HUES48 (cell line): ENCODE data around the gene STOML1.
A peak's percentile ranks its signal among the peaks of the same experiment; 100 is the strongest.

Experiments used
- H3K27ac ChIP-seq: one replicate; pipeline ENCODE4 v1.7.0; 2013; ENCODE audit warnings: low read depth, low read length, inconsistent platforms
- H3K27me3 ChIP-seq: 2 replicates; pipeline ENCODE4 v1.6.1; 2013; ENCODE audit warnings: mild to moderate bottlenecking, low read length; ENCODE audit not compliant: control insufficient read depth, insufficient read depth
- H3K36me3 ChIP-seq: 2 replicates; pipeline ENCODE4 v1.6.1; 2013; ENCODE audit warnings: low read length; ENCODE audit not compliant: control insufficient read depth, insufficient read depth
- H3K4me1 ChIP-seq: 2 replicates; pipeline ENCODE4 v1.6.1; 2013; ENCODE audit warnings: mild to moderate bottlenecking, low read length; ENCODE audit not compliant: control insufficient read depth, insufficient read depth
- H3K4me3 ChIP-seq: 2 replicates; pipeline ENCODE4 v1.5.1; 2013; ENCODE audit warnings: mild to moderate bottlenecking, low read depth, low read length
- H3K9ac ChIP-seq: 2 replicates; pipeline ENCODE4 v1.6.1; 2013; ENCODE audit warnings: mild to moderate bottlenecking, low read depth, low read length, moderate library complexity
- H3K9me3 ChIP-seq: 2 replicates; pipeline ENCODE4 v1.6.1; 2013; ENCODE audit warnings: low read length; ENCODE audit not compliant: control insufficient read depth, insufficient read depth

The STOML1 gene

DNA sequence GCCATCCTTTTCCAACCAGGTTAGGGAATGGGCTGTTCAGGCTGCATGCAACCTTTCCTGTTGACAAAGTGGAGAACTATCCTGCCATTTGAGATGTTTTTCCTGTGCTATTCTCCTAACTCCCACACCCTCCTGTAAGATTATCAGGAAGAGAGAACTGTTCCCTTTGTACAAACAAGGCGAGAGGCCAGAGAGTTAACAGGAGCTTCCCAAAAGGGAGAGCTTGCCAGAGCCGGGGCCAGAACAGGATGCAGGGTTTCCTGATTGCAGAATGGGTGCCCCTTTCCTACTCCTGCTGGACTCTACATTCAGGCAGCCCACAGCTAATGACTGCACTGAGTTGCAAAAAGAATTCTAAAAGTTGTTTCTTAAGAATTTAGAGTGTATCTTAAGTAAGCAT, 19.5 kb upstream of the STOML1 start:
- no peak overlapping the region for H3K27ac ChIP-seq
- no peaks in the 10 kb centered on the region for H3K27me3 ChIP-seq
- peaks cover 4% of the 10 kb centered on the region; the same call in 1 of the 2 replicates for H3K36me3 ChIP-seq
- H3K4me3 ChIP-seq, result no peak overlapping the region
- no peaks in the 10 kb centered on the region for H3K9me3 ChIP-seq
- H3K9ac ChIP-seq, result no peak overlapping the region
- no peaks in the 10 kb centered on the region for H3K4me1 ChIP-seq

DNA sequence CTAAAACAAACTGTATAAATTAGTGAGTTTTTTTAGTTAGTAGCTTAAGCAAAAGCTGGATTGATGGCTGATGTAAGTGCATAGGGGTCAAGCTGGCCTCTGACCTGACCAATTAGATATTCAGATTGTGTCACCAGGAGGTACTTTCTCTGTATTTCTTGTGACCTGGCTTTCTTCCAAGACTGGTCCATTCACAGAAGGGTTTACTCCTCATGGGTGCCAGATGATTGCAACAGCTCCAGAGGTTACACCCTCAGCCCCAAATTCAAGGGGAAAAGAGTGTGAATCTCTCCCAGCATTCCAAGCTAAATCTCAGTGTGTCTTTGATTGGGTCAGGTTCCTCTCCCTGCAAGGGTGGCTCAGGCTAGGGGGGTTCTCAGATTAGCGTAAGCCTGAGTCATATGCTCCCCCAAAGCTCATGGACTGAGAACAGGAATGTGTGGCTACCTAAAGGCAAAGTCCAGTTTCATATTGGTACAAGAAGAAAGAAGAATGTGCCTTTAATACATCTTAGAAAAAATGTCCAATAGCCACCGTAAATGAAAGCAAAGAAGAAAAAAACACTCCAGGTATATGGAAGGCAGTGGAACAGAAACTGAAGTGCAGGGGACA, 18.9 kb upstream of the STOML1 start:
- H3K4me3 ChIP-seq, result no peak overlapping the region
- H3K27me3 ChIP-seq, result no peaks in the 10 kb centered on the region
- no peak overlapping the region for H3K27ac ChIP-seq
- H3K36me3 ChIP-seq, result peaks cover 7% of the 10 kb centered on the region
- no peaks in the 10 kb centered on the region for H3K4me1 ChIP-seq
- no peaks in the 10 kb centered on the region for H3K9me3 ChIP-seq
- no peak overlapping the region for H3K9ac ChIP-seq

DNA sequence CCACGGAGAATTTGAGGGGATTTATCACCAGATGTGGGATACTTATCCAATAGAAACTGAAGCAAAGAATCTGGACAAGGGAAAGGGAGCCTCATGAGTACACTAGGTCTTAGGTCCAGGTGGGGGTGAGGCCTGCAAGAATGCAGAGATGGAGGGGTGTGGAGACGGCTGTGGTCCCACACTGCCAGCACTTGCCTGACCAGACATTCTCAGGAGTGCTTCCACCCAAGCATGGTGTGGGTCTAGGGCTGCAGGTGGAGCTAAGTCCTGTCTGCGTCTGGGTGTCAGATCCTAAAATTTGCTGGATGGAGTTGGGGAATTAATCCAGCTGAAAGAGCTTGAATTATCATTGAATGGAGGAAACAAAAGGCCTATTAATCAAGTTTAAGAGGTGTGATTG, 16.8 kb upstream of the STOML1 start:
- H3K36me3 ChIP-seq, result peaks cover 7% of the 10 kb centered on the region
- no peak overlapping the region for H3K4me3 ChIP-seq
- H3K27ac ChIP-seq, result no peak overlapping the region
- H3K27me3 ChIP-seq, result no peaks in the 10 kb centered on the region
- no peaks in the 10 kb centered on the region for H3K4me1 ChIP-seq
- no peak overlapping the region for H3K9ac ChIP-seq
- no peaks in the 10 kb centered on the region for H3K9me3 ChIP-seq

DNA sequence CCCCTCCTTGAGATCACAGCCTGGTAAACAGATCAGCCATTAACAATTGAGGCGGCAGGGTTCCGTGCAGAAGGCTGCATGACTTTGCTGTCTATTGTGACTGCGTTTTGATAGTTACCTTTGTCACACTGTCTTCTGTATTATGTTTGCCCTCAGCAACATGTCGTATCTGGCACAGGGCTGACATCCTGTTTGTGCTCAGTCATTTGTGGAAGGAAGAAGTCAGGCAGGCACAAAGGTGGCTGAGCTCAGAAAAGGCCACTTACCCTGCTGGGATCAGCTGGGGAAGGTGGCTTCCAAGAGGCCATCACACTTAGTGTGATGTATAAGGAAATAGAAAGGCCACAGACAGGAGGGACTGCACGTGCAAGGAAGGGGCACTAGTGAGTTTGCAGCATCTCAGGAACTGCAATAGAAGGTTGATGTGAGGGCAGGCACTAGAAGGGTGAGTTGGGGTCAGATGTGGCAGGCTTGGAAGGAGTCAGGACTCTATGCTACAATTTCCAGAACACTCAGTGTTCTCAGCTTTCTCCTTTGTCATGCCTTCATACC, 15.8 kb upstream of the STOML1 start:
- H3K4me3 ChIP-seq, result no peak overlapping the region
- H3K9ac ChIP-seq, result no peak overlapping the region
- H3K36me3 ChIP-seq, result peaks cover 13% of the 10 kb centered on the region
- H3K9me3 ChIP-seq, result no peaks in the 10 kb centered on the region
- H3K27me3 ChIP-seq, result no peaks in the 10 kb centered on the region
- no peaks in the 10 kb centered on the region for H3K4me1 ChIP-seq
- H3K27ac ChIP-seq, result no peak overlapping the region

DNA sequence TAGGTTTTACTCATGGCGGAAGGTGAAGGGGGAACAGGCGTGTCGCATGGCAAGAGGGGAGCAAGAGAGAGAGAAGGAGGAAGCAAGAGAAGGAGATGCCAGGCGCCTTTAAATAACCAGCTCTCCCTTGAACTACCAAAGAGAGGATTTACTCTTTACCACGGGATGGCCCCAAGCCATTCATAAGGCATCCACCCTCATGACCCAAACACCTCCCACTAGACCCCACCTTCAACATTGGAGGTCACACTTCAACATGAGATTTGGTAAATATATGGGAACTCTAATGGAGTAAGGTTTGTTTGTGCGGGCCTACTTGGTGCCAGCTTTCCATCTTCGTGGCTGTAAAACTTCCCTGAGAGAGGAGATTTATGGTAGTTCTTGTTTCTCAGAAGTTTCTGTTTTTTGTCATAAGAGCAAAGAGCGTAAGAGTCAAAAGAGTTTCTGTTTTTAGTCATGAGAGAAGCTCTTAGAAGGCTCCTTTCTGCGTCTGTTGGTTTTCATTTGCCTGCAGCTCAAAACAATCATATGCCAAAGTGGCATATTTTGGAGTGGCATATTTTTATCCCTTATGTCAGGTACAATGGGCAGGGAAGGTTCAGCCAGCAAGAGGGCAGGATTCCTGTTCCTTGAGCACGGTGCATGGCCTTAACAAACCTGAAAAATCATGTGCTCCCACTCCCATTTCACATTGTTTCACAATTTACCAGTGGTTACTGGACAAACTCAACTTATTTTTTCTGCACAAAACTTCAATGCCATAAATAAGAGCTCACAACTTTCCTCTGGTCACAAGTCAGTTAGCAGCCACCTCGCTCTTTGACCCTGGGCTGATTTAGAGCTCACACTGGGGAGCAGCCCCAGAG, 14.9 kb upstream of the STOML1 start:
- peaks cover 14% of the 10 kb centered on the region for H3K36me3 ChIP-seq
- H3K4me3 ChIP-seq, result no peak overlapping the region
- no peaks in the 10 kb centered on the region for H3K4me1 ChIP-seq
- H3K9ac ChIP-seq, result no peak overlapping the region
- no peaks in the 10 kb centered on the region for H3K9me3 ChIP-seq
- H3K27me3 ChIP-seq, result no peaks in the 10 kb centered on the region
- no peak overlapping the region for H3K27ac ChIP-seq

DNA sequence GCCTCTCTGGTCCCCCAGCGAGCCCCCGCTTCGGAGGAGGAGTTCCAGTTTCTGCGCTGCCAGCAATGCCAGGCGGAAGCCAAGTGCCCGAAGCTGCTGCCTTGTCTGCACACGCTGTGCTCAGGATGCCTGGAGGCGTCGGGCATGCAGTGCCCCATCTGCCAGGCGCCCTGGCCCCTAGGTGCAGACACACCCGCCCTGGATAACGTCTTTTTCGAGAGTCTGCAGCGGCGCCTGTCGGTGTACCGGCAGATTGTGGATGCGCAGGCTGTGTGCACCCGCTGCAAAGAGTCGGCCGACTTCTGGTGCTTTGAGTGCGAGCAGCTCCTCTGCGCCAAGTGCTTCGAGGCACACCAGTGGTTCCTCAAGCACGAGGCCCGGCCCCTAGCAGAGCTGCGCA, 5.9 kb upstream of the STOML1 start:
- no peaks in the 10 kb centered on the region; the same call in 1 of the 2 replicates for H3K27me3 ChIP-seq
- H3K36me3 ChIP-seq, result peaks cover 24% of the 10 kb centered on the region
- peaks cover 9% of the 10 kb centered on the region; the same call in 1 of the 2 replicates for H3K4me1 ChIP-seq
- H3K27ac ChIP-seq, result no peak overlapping the region
- H3K9me3 ChIP-seq, result no peaks in the 10 kb centered on the region
- H3K4me3 ChIP-seq, result no peak overlapping the region
- H3K9ac ChIP-seq, result no peak overlapping the region

DNA sequence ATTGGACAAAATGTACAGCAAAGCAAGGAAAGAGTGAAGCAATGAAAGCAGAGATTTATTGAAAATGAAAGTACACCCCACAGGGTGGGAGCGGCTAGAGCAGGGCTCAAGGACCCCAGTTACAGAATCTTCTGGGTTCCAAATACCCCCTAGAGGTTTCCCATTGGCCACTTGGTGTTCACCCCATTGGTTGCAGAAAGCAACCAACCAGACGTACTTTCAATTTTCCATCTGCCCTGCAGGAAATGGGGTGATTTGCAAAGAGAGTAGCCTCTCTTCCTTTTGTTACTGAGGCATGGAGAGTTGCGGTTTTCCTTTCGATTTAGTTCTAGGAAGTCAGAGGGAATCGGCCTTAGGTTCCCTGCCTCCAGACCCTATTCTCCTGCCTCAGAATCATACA, 4.8 kb upstream of the STOML1 start:
- H3K27me3 ChIP-seq, result no peaks in the 10 kb centered on the region; the same call in 1 of the 2 replicates
- no peak overlapping the region for H3K4me3 ChIP-seq
- no peak overlapping the region for H3K27ac ChIP-seq
- H3K36me3 ChIP-seq, result peaks cover 22% of the 10 kb centered on the region
- H3K9ac ChIP-seq, result no peak overlapping the region
- peaks cover 9% of the 10 kb centered on the region; the same call in 1 of the 2 replicates for H3K4me1 ChIP-seq
- H3K9me3 ChIP-seq, result no peaks in the 10 kb centered on the region

DNA sequence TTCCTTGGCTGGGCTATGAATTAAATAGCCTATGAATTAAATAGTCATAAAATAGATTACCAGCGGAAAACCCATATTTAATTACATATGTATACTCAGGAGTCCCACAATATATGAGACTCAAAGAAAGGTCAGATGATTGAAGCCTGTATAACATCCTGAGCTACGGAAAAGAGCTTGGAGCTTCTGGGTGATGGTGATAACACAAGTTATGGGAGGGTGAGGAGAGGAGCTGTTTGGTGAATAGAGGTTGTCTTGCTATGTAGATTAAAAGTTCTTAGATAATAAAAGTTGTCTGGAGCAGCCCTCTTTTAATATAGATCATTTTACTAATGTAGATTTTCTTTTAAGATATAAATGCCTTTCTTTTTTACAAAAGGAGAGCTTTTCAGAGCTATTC, 4.2 kb upstream of the STOML1 start:
- no peak overlapping the region; the same call in 1 of the 2 replicates for H3K4me3 ChIP-seq
- no peaks in the 10 kb centered on the region; the same call in 1 of the 2 replicates for H3K27me3 ChIP-seq
- H3K4me1 ChIP-seq, result peaks cover 9% of the 10 kb centered on the region
- H3K9me3 ChIP-seq, result no peaks in the 10 kb centered on the region
- no peak overlapping the region for H3K9ac ChIP-seq
- H3K36me3 ChIP-seq, result peaks cover 21% of the 10 kb centered on the region
- H3K27ac ChIP-seq, result no peak overlapping the region

DNA sequence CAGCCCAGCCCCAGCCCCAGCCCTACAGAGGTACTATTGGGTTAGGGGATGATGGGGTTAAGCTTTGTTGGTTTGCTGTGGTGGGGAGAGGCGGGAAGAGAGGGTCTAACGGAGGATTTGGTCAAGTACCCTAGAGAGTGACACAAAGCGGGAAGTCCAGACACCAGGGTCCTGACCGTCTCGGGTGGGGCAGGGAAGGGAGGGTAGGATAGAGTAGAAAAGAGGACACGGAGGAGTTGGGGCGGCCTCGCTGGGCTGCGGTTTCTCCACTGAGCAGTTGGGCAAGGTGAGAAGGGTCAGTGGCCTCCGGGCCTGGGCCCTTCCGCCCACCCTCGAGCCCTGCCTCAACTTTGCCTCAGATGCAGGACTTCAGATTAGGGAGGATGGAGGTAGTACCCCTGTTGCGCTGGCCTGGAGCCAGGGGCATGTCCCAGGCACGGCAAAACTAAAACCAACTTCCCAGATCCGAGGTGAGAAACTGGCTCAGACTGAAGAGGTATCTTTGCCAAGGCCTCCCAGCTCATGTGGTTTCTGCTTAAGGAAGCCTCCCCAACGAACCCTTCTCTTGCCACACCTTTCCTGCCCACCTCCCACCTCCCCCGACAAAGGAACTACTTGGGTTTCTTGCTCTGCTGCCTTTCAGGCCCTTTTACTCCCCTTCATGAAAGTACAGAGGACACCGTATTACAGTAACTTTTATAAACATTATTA, 3.0 kb upstream of the STOML1 start:
- peak overlapping the region; percentile 64 for H3K27ac ChIP-seq
- H3K36me3 ChIP-seq, result peaks cover 21% of the 10 kb centered on the region
- H3K9ac ChIP-seq, result peak overlapping the region; percentile 59
- H3K4me1 ChIP-seq, result peaks cover 9% of the 10 kb centered on the region
- no peaks in the 10 kb centered on the region for H3K9me3 ChIP-seq
- H3K4me3 ChIP-seq, result peak overlapping the region; percentile 93
- no peaks in the 10 kb centered on the region; the same call in 1 of the 2 replicates for H3K27me3 ChIP-seq

DNA sequence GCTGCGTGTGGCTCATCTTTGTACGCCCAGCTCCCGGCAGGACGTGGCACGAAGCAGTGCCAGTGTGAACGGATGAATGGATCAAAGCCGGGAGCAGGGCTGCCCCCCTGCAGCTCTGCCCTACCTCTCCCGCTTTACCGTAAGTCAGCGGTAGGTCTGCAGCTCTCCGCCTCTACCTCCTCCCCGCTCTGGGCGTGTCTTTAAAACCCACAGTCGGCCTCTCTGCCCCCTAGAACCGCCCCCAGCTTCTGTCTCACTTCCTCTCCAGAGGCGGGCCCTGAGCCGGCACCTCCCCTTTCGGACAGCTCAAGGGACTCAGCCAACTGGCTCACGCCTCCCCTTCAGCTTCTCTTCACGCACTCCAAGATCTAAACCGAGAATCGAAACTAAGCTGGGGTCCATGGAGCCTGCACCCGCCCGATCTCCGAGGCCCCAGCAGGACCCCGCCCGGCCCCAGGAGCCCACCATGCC, 2.4 kb upstream of the STOML1 start, which contains the start of gene PML:
TSS of gene PML (plus strand) at position 304 of the 471 bp plus-strand sequence. CDS start at position 401, 97 bp downstream.
- Histone ChIP-seq H3K9ac (peak within 1 kb of the TSS; percentile 59), H3K4me1 (peaks cover 9% of the 10 kb centered on the region), H3K4me3 (peak within 1 kb of the TSS; percentile 93), H3K9me3 (no peaks in the 10 kb centered on the region), H3K27ac (peak within 1 kb of the TSS; percentile 64), H3K36me3 (peaks cover 21% of the 10 kb centered on the region), H3K27me3 (no peaks in the 10 kb centered on the region; the same call in 1 of the 2 replicates)
